ENCODE measurements around the gene CIBAR2. TPM values are rescaled to one million over a fixed set of nuclear protein-coding genes. Genes with fewer than 3 reads are reported as not detected.

CIBAR2 gene
- total RNA-seq, 2 experiments from 2014 or later: 0.50 TPM; not detected in 1

DNA sequence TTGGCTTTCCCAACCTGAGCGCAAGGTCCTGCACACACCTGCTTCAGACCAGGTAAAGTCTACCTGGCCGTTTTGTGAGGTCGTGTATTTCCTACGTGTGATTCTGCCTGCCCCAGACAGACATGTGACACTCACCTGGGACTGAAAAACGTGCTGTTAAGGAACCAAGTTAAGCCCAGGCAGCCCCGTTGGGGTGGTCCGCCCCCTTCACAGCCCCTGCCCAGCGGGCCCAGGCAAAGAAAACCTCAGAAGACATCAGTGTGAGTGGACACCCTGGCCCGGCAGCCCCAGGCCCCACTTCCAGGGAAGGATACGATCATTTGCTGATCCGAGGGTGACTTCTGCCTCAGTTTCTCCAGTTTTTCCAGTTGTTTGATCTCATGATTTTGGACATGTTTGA lies 4.7 kb downstream of the CIBAR2 start:
- no peak overlapping the region for H2AFZ ChIP-seq (ENCODE audit: low read length)
- H3K4me1 ChIP-seq (ENCODE audit: insufficient read depth, low read length, poor library complexity, severe bottlenecking): peaks cover 34% of the 10 kb centered on the region
- intact Hi-C loops (cut with micrococcal nuclease; ENCODE audit: unreplicated experiment): no loop called here
- H3K79me2 ChIP-seq (ENCODE audit: insufficient read depth, low read depth, low read length): no peaks in the 10 kb centered on the region
- TF ChIP-seq EZH2phosphoT487 (IDR thresholded peaks at IDR 0.05; ENCODE audit: borderline replicate concordance, low read depth, low read length): no peak
- TF ChIP-seq, protein P1, sequence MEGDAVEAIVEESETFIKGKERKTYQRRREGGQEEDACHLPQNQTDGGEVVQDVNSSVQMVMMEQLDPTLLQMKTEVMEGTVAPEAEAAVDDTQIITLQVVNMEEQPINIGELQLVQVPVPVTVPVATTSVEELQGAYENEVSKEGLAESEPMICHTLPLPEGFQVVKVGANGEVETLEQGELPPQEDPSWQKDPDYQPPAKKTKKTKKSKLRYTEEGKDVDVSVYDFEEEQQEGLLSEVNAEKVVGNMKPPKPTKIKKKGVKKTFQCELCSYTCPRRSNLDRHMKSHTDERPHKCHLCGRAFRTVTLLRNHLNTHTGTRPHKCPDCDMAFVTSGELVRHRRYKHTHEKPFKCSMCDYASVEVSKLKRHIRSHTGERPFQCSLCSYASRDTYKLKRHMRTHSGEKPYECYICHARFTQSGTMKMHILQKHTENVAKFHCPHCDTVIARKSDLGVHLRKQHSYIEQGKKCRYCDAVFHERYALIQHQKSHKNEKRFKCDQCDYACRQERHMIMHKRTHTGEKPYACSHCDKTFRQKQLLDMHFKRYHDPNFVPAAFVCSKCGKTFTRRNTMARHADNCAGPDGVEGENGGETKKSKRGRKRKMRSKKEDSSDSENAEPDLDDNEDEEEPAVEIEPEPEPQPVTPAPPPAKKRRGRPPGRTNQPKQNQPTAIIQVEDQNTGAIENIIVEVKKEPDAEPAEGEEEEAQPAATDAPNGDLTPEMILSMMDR (conservative IDR thresholded peaks at IDR 0.05; ENCODE audit: low read length): no peak
- ChIA-PET POLR2A (no interaction called here), CTCF (ENCODE audit: unreplicated experiment) (no interaction called here)
- no peaks in the 10 kb centered on the region for H3K9me2 ChIP-seq (ENCODE audit: insufficient read depth, low read length)
- no peak overlapping the region for H3K27ac ChIP-seq (ENCODE audit: low read depth, low read length, poor library complexity, severe bottlenecking)
- BruUV-seq (replicated peaks): no TSS peak
- H3K4me2 ChIP-seq (ENCODE audit: low read length): no peak overlapping the region
- H3K9me3 ChIP-seq (ENCODE audit: low read length): no peaks in the 10 kb centered on the region
- no peak overlapping the region for H3K4me3 ChIP-seq (ENCODE audit: low read depth, low read length, poor library complexity, severe bottlenecking)
- no peak for DNase-seq (ENCODE audit: low spot score)
- H3K36me3 ChIP-seq (ENCODE audit: insufficient read depth, low read length): no peaks in the 10 kb centered on the region
- H4K20me1 ChIP-seq (ENCODE audit: insufficient read depth, low read length): no peaks in the 10 kb centered on the region

DNA sequence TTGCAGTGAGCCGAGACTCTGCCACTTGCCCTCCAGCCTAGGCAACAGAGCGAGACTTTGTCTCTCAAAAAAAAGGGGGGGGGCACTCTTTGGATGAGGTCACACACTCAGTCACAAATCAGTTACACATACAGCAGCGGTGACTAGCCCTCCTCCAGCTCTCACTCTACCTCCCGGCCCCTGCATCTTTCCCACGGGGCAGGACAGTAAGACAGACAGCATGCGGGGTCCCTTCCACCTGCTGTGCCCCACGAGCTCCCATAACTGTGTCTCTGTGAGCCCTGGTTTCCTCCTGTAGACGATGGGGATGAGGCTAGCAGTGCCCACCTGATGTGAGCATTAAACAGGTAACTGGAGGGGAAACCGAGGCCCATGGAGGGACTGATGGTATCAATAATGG lies 5.2 kb downstream of the CIBAR2 start:
- no peaks in the 10 kb centered on the region for H3K79me2 ChIP-seq (ENCODE audit: insufficient read depth, low read depth, low read length)
- TF ChIP-seq EZH2phosphoT487 (IDR thresholded peaks at IDR 0.05; ENCODE audit: borderline replicate concordance, low read depth, low read length): no peak
- TF ChIP-seq, protein P1 (conservative IDR thresholded peaks at IDR 0.05; ENCODE audit: low read length): no peak
- no peak for DNase-seq (ENCODE audit: low spot score)
- no peak overlapping the region for H2AFZ ChIP-seq (ENCODE audit: low read length)
- no peak overlapping the region for H3K27ac ChIP-seq (ENCODE audit: low read depth, low read length, poor library complexity, severe bottlenecking)
- no peaks in the 10 kb centered on the region for H4K20me1 ChIP-seq (ENCODE audit: insufficient read depth, low read length)
- no peak overlapping the region for H3K4me3 ChIP-seq (ENCODE audit: low read depth, low read length, poor library complexity, severe bottlenecking)
- H3K36me3 ChIP-seq (ENCODE audit: insufficient read depth, low read length): no peaks in the 10 kb centered on the region
- no peaks in the 10 kb centered on the region for H3K9me2 ChIP-seq (ENCODE audit: insufficient read depth, low read length)
- no TSS peak for BruUV-seq (replicated peaks)
- CTCF ChIA-PET (ENCODE audit: unreplicated experiment): no interaction called here
- no peaks in the 10 kb centered on the region for H3K9me3 ChIP-seq (ENCODE audit: low read length)
- POLR2A ChIA-PET: no interaction called here
- peaks cover 39% of the 10 kb centered on the region for H3K4me1 ChIP-seq (ENCODE audit: insufficient read depth, low read length, poor library complexity, severe bottlenecking)
- intact Hi-C loops (cut with micrococcal nuclease; ENCODE audit: unreplicated experiment): no loop called here
- no peak overlapping the region for H3K4me2 ChIP-seq (ENCODE audit: low read length)

DNA sequence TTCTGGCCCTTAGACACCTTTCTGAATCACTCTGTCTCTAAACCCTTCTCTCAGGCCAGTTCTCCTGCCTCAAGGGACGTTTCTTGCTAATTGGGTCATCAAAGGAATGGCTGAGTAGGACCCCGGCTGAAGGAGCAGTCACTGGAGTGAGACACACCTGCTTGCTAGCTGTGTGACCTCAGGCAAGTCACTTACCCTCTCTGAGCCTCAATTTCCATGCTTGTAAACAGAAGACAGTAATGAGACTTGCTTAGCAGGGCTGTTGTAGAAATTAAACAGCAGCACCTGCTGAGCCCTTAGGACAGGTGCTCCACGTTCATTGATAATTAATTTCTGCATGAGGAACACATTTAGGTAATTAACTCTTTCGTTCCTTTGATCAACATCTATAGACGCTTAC lies 6.8 kb downstream of the CIBAR2 start:
- POLR2A ChIA-PET: interaction anchor here (0.5 to 1.4 kb wide), 6 partner anchors 9 to 240 kb away, joined by 3 to 4 read pairs (median 4); no protein-coding TSS in a partner anchor
- Histone ChIP-seq H3K4me2 (ENCODE audit: low read length) (peak overlapping the region; percentile 49), H3K36me3 (ENCODE audit: insufficient read depth, low read length) (no peaks in the 10 kb centered on the region), H3K9me2 (ENCODE audit: insufficient read depth, low read length) (no peaks in the 10 kb centered on the region), H4K20me1 (ENCODE audit: insufficient read depth, low read length) (no peaks in the 10 kb centered on the region), H3K4me3 (ENCODE audit: low read depth, low read length, poor library complexity, severe bottlenecking) (no peak overlapping the region), H3K79me2 (ENCODE audit: insufficient read depth, low read depth, low read length) (no peaks in the 10 kb centered on the region), H3K4me1 (ENCODE audit: insufficient read depth, low read length, poor library complexity, severe bottlenecking) (peaks cover 46% of the 10 kb centered on the region), H3K27ac (ENCODE audit: low read depth, low read length, poor library complexity, severe bottlenecking) (peak overlapping the region; percentile 81), H2AFZ (ENCODE audit: low read length) (peak overlapping the region; percentile 86; the same call in 1 of the 2 replicates), H3K9me3 (ENCODE audit: low read length) (no peaks in the 10 kb centered on the region)
- DNase-seq (ENCODE audit: low spot score): peak; percentile 35
- intact Hi-C loops (cut with micrococcal nuclease; ENCODE audit: unreplicated experiment): no loop called here
- no TSS peak for BruUV-seq (replicated peaks)
- CTCF ChIA-PET (ENCODE audit: unreplicated experiment): interaction anchor here (0.6 to 1.7 kb wide), 3 partner anchors 9 to 79 kb away, joined by 3 to 6 read pairs (median 5); no protein-coding TSS in a partner anchor
- TF ChIP-seq EZH2phosphoT487 (IDR thresholded peaks at IDR 0.05; ENCODE audit: borderline replicate concordance, low read depth, low read length): no peak
- TF ChIP-seq, protein P1 (conservative IDR thresholded peaks at IDR 0.05; ENCODE audit: low read length): no peak

Measured in OCI-LY7 (cell line).